Brain microvascular endothelial cell (primary cell): ENCODE measurements around the gene ASCC2.

Experiments
- DNase-seq: peaks from one replicate; pipeline ENCODE4 v3.0.0-alpha.2; 2020
- H3K27ac ChIP-seq: fragments of 250-450 bp; sonication (Bioruptor Pico); 2 replicates; pipeline ENCODE4 v1.5.1; 2020; ENCODE audit warnings: mild to moderate bottlenecking, moderate library complexity
- H3K27me3 ChIP-seq: fragments of 250-450 bp; sonication (Bioruptor Pico); replicated peaks from 2 replicates; pipeline ENCODE4 v1.5.1; 2020; ENCODE audit warnings: mild to moderate bottlenecking
- H3K36me3 ChIP-seq: fragments of 250-450 bp; sonication (Bioruptor Pico); replicated peaks from 2 replicates; pipeline ENCODE4 v1.5.1; 2020; ENCODE audit warnings: mild to moderate bottlenecking
- H3K4me3 ChIP-seq: 2 replicates; pipeline ENCODE4 v1.5.1; 2011; ENCODE audit warnings: low read depth, mild to moderate bottlenecking, control low read depth, low read length, moderate library complexity
- in situ Hi-C: cut with HindIII; loops from 2 replicates; pipeline ENCODE4 v1.10.0; 2017; ENCODE audit warnings: low sequenced_read_pairs, low pct_ligation_motif_present
- TF ChIP-seq, protein P1 (sequence below): IDR thresholded peaks from 2 replicates; pipeline ENCODE4 v1.5.1; 2011; ENCODE audit warnings: low read depth, mild to moderate bottlenecking, moderate library complexity, low read length, control low read depth, inconsistent platforms; ENCODE audit errors: missing control alignments

Gene ASCC2

GRCh38 chr22:29883045-29883774 lies 45.1 kb upstream of the ASCC2 start, which contains the start of gene MTMR3:
MTMR3 (plus strand) TSS chr22:29883174; CDS start chr22:29971060, 87,886 bp downstream.
- DNase-seq = peak; percentile 83
- H3K27me3 ChIP-seq = no peaks in the 10 kb centered on the region
- peak within 1 kb of the TSS; percentile 81 for H3K27ac ChIP-seq
- no peaks in the 10 kb centered on the region for H3K36me3 ChIP-seq
- TF ChIP-seq, protein P1, sequence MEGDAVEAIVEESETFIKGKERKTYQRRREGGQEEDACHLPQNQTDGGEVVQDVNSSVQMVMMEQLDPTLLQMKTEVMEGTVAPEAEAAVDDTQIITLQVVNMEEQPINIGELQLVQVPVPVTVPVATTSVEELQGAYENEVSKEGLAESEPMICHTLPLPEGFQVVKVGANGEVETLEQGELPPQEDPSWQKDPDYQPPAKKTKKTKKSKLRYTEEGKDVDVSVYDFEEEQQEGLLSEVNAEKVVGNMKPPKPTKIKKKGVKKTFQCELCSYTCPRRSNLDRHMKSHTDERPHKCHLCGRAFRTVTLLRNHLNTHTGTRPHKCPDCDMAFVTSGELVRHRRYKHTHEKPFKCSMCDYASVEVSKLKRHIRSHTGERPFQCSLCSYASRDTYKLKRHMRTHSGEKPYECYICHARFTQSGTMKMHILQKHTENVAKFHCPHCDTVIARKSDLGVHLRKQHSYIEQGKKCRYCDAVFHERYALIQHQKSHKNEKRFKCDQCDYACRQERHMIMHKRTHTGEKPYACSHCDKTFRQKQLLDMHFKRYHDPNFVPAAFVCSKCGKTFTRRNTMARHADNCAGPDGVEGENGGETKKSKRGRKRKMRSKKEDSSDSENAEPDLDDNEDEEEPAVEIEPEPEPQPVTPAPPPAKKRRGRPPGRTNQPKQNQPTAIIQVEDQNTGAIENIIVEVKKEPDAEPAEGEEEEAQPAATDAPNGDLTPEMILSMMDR = no peak
- in situ Hi-C loops = no loop called here
- peak within 1 kb of the TSS; percentile 69 for H3K4me3 ChIP-seq

DNA sequence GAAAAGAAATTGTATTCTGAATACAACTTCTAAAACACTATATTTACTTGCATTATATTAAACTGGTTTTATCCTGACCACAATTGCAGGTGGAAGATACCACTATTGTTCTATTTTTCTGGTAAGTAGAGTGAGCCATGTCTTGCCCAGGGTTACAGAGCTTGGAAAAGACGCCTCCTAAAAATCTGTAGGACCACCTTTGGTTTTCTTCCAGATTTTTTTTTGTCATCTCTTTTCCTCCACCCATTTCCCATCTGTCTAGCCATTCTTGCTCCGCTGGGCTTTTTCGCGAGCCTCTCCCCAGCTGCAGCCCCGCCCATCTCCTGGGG lies 44.6 kb upstream of the ASCC2 start:
- in situ Hi-C loops = no loop called here
- TF ChIP-seq, protein P1 = no peak
- no peaks in the 10 kb centered on the region for H3K36me3 ChIP-seq
- H3K27ac ChIP-seq = no peak overlapping the region
- DNase-seq = no peak
- no peaks in the 10 kb centered on the region for H3K27me3 ChIP-seq
- H3K4me3 ChIP-seq = peak overlapping the region; percentile 26

- Histone ChIP-seq H3K4me3 (no peak overlapping the region), H3K27me3 (no peaks in the 10 kb centered on the region), H3K27ac (no peak overlapping the region), H3K36me3 (no peaks in the 10 kb centered on the region)
- no peak for DNase-seq
- TF ChIP-seq, protein P1 = no peak
- in situ Hi-C loops = no loop called here
Observed at GRCh38 chr22:29879753-29880152, 41.7 kb upstream of the ASCC2 start.

DNA sequence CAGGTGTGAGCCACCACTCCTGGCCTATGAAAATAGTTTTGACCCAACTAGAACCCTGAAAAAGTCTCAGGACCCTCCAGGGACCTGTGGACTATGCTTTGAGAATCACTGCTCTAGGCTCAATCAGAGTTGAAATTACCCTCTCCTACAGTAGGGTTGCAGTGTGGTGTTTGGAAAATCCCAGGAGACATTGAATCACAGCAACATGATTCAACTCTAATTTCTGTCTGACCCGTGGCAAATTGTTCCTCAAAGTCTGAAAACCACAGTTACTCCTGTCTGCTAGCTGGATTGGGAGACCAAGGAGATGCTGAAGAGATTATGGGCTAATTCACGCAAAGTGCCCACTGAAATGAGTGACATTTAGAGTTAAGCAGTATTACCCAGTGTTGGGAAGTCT lies 39.5 kb upstream of the ASCC2 start:
- Histone ChIP-seq H3K4me3 (no peak overlapping the region), H3K27me3 (no peaks in the 10 kb centered on the region), H3K36me3 (no peaks in the 10 kb centered on the region), H3K27ac (no peak overlapping the region)
- DNase-seq = peak; percentile 73
- TF ChIP-seq, protein P1 = no peak
- in situ Hi-C loops = no loop called here

DNA sequence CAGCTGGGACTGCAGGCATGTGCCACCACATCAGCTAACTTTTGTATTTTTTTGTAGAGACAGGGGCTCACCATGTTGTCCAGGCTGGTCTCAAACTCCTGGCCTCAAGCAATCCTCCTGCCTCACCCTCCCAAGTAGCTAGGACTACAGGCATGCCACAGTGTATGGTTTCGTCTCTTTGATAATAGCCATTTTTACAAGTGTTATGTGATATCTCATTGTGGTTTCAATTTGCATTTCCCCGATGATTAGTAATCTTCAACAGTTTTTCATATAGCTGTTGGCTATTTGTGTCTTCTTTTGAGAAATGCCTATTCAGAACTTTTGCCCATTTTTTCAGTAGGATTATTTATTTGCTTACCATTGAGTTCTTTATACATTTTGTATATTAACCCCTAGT lies 35.9 kb upstream of the ASCC2 start:
- no peak for DNase-seq
- no peak overlapping the region for H3K4me3 ChIP-seq
- TF ChIP-seq, protein P1 = no peak
- in situ Hi-C loops = no loop called here
- no peaks in the 10 kb centered on the region for H3K36me3 ChIP-seq
- H3K27ac ChIP-seq = no peak overlapping the region
- no peaks in the 10 kb centered on the region for H3K27me3 ChIP-seq

DNA sequence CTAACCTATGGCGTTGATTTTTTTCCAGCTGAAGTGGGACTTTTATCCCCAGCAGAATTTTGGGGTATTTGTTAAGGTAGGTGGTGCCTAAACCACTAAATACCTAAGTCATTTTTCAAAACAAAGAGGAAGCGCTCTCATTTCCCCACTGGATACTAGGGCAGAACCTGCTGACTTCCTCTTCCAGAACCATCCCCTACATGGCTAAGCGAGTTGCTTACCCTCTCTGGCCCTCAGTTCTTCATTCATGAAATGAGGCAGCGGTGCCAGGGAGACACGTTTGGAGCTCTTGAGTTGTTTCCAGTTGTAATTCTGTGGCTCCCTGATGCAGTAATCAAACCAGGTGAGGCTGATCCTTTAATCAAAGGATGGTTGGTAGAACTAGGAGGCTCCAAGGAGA lies 34.9 kb upstream of the ASCC2 start:
- DNase-seq = no peak
- no peak overlapping the region for H3K27ac ChIP-seq
- TF ChIP-seq, protein P1 = no peak
- H3K4me3 ChIP-seq = no peak overlapping the region
- in situ Hi-C loops = no loop called here
- no peaks in the 10 kb centered on the region for H3K27me3 ChIP-seq
- H3K36me3 ChIP-seq = no peaks in the 10 kb centered on the region
